Astrocyte of the cerebellum (primary cell): ENCODE results near the gene PLAC8L1.

Experiments
- DNase-seq: peaks from one replicate; pipeline ENCODE4 v3.0.0-alpha.2; 2011; ENCODE audit warnings: low read depth
- H3K4me3 ChIP-seq: 2 replicates; pipeline ENCODE4 v1.5.1; 2011; ENCODE audit warnings: mild to moderate bottlenecking, low read depth, low read length, moderate library complexity
- CTCF ChIP-seq: IDR thresholded peaks from 2 replicates; pipeline ENCODE4 v1.5.1; 2012; ENCODE audit warnings: low read length, low read depth, moderate library complexity, mild to moderate bottlenecking; ENCODE audit errors: missing control alignments
- in situ Hi-C: cut with HindIII; loops from 2 replicates; pipeline ENCODE4 v1.10.0; 2017; ENCODE audit warnings: low sequenced_read_pairs

PLAC8L1 gene

DNA sequence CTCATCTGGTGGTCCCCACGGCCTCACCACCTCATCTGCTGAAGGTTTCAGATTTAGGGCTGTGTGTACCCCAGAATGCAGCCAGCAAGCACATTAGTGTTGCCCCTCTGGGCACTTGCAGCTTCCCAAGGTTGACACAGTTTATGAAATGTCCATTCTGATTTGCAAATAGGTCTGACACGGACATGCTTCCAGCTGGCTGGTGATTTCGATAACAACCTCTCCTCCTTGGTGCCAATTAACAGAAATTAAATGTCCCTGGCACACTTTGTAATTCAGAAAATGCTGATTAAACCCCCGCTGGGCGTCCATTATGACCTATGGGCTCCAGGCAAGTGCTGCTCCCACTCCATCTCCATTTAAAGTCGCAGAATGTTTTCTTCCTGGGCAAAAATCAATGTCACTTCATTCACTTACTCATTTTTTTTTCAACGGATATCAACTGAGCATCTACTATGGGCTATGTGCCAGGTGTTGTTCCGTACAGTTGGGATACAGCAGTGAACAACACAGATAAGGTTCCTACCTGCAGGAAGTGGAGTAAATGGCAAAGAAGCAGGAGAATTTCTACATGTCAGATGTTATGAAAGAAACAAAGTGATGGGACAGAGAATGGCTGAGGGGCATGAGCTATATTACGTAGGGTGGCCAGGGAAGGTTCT lies 32.0 kb downstream of the PLAC8L1 start:
- H3K4me3 ChIP-seq, result no peak overlapping the region
- no peak for TF ChIP-seq CTCF
- in situ Hi-C loops, result loop anchor here (25.0 kb wide), 1 partner anchor 386 kb away; no protein-coding TSS in a partner anchor
- no peak for DNase-seq

DNA sequence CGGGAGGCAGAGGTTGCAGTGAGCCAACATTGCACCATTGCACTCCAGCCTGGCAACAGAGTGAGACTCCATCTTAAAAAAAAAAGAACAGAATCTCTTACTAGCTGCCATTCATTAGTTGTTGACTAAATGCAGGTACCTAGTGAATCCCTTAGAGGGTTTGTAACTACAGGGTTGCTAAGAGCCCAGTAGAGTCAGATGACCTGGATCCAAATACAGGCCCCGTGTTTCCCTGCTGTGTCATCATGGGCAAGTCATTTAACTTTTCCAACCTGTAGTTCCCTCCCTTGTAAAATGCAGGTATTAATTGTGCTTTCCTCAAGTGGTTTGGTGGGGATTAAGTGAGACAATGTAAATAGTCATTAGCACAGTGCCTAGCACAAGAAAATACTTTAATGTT lies 32.8 kb downstream of the PLAC8L1 start:
- no peak for DNase-seq
- in situ Hi-C loops, result loop anchor here (25.0 kb wide), 1 partner anchor 385 kb away; no protein-coding TSS in a partner anchor
- TF ChIP-seq CTCF, result no peak
- H3K4me3 ChIP-seq, result no peak overlapping the region

- no peak for DNase-seq
- in situ Hi-C loops, result loop anchor here (25.0 kb wide), 1 partner anchor 384 kb away; no protein-coding TSS in a partner anchor
- no peak for TF ChIP-seq CTCF
- H3K4me3 ChIP-seq, result no peak overlapping the region
These were observed 34.2 kb downstream of the PLAC8L1 start for GRCh38 chr5:146071171-146071570.

- TF ChIP-seq CTCF, result no peak
- in situ Hi-C loops, result loop anchor here (25.0 kb wide), 1 partner anchor 383 kb away; no protein-coding TSS in a partner anchor
- no peak for DNase-seq
- H3K4me3 ChIP-seq, result no peak overlapping the region
These were observed 34.6 kb downstream of the PLAC8L1 start for GRCh38 chr5:146070746-146071145.

GRCh38 chr5:146069780-146070099 lies 35.6 kb downstream of the PLAC8L1 start:
- in situ Hi-C loops, result loop anchor here (25.0 kb wide), 1 partner anchor 382 kb away; no protein-coding TSS in a partner anchor
- no peak overlapping the region for H3K4me3 ChIP-seq
- no peak for DNase-seq
- TF ChIP-seq CTCF, result no peak

DNA sequence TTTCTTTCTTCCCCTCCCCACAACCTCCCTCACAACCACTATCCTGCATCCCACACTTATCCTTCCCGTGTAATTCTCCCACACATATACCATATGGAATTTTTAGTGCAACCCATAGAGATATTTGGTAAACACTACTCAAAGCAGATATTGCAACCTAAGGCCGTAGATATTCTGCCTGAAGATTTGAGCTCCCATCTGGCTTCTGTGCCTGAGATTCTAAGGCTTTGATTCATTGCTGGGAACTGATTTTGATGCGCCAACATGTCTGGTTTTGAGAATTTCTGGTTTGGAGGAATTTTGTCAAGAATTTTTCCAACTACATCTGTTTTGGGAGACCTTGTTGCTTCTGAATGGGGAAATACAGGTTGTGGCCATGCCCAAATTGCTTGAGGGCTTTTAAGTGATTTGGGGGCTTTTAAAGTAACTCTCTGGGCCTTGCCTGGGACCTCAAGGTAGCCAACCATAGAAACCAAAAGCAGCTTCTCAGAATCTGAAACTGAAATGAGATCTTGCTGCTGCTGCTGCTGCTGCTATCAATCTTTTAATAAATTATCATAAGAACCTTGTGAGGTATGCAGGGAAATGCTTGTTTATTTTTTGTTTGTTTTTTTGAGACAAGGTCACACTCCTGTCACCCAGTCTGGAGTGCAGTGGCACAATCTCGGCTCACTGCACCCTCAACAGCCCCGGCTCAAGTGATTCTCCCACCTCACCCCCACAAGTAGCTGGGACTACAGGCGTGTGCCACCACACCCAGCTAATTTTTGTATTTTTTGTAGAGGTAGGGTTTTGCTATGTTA lies 36.2 kb downstream of the PLAC8L1 start:
- DNase-seq, result no peak
- in situ Hi-C loops, result loop anchor here (25.0 kb wide), 1 partner anchor 382 kb away; no protein-coding TSS in a partner anchor
- H3K4me3 ChIP-seq, result no peak overlapping the region
- no peak for TF ChIP-seq CTCF
